ENCODE results near the gene SBSN.

The SBSN gene

DNA sequence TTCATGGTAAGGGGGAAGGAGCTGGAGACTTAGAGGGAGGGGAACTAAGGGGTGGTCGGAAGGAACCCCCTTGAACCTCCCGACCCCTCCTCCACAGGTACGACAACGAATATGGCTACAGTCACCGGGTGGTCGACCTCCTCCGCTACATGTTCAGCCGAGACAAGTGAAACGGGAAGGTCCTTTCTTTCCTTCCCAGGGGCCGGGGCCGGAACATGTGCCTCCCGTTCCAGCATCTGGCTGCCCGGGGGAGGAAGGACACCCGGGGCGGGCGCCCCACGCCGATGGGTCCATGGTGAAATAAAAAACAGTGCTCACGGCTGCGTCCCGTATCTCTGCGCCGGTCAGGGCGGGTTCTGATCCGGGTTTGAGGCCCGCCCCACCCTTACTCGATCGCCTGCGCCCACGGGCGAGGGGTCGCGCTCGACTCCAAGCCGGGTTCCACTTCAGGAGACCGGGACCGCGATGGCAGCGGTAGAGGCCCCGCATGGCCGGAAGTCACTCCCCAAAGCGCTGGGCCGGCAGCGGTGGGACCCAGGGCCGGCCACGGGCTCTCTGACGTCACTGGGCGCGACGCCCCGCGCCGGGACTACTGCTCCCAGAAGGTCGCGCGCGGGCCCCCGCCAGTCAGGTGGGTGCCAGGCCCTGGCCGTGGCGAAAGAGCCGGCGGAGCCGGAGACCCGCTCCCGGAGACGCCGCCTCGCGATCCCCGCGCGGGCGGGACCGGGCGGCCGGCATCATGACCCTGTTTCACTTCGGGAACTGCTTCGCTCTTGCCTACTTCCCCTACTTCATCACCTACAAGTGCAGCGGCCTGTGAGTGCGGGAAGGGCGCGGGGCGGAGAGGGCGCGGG, 17.1 kb upstream of the SBSN start, which contains the start of gene TMEM147:
Gene TMEM147 (plus strand): TSS at position 626 of the 854 bp plus-strand sequence. CDS start 114 bp downstream, at position 740.
- H3K27me3 ChIP-seq (ENCODE audit: insufficient read depth, low read depth, severe bottlenecking): no peaks in the 10 kb centered on the region
- peak within 1 kb of the TSS; percentile 88 for H3K4me3 ChIP-seq (ENCODE audit: low read depth, low read length)
- H3K36me3 ChIP-seq: peaks cover 6% of the 10 kb centered on the region; the same call in 1 of the 2 replicates
- H3K9me3 ChIP-seq (ENCODE audit: severe bottlenecking): no peaks in the 10 kb centered on the region
- peak within 1 kb of the TSS; percentile 74 for H3K27ac ChIP-seq
- DNase-seq: peak; percentile 91
- TF ChIP-seq, protein P1, sequence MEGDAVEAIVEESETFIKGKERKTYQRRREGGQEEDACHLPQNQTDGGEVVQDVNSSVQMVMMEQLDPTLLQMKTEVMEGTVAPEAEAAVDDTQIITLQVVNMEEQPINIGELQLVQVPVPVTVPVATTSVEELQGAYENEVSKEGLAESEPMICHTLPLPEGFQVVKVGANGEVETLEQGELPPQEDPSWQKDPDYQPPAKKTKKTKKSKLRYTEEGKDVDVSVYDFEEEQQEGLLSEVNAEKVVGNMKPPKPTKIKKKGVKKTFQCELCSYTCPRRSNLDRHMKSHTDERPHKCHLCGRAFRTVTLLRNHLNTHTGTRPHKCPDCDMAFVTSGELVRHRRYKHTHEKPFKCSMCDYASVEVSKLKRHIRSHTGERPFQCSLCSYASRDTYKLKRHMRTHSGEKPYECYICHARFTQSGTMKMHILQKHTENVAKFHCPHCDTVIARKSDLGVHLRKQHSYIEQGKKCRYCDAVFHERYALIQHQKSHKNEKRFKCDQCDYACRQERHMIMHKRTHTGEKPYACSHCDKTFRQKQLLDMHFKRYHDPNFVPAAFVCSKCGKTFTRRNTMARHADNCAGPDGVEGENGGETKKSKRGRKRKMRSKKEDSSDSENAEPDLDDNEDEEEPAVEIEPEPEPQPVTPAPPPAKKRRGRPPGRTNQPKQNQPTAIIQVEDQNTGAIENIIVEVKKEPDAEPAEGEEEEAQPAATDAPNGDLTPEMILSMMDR (IDR thresholded peaks at IDR 0.05; ENCODE audit: low read depth, low read length): no peak

GRCh38 chr19:35544110-35544802, 16.1 kb upstream of the SBSN start:
- Histone ChIP-seq H3K36me3 (peaks cover 6% of the 10 kb centered on the region; the same call in 1 of the 2 replicates), H3K27me3 (ENCODE audit: insufficient read depth, low read depth, severe bottlenecking) (no peaks in the 10 kb centered on the region), H3K4me3 (ENCODE audit: low read depth, low read length) (peak overlapping the region; percentile 88), H3K27ac (no peak overlapping the region), H3K9me3 (ENCODE audit: severe bottlenecking) (no peaks in the 10 kb centered on the region)
- no peak for DNase-seq
- TF ChIP-seq, protein P1 (IDR thresholded peaks at IDR 0.05; ENCODE audit: low read depth, low read length): no peak

GRCh38 chr19:35543280-35544109, 15.4 kb upstream of the SBSN start:
- no peaks in the 10 kb centered on the region for H3K9me3 ChIP-seq (ENCODE audit: severe bottlenecking)
- TF ChIP-seq, protein P1 (IDR thresholded peaks at IDR 0.05; ENCODE audit: low read depth, low read length): no peak
- H3K36me3 ChIP-seq: peaks cover 6% of the 10 kb centered on the region; the same call in 1 of the 2 replicates
- H3K27me3 ChIP-seq (ENCODE audit: insufficient read depth, low read depth, severe bottlenecking): no peaks in the 10 kb centered on the region
- H3K4me3 ChIP-seq (ENCODE audit: low read depth, low read length): no peak overlapping the region
- DNase-seq: no peak
- H3K27ac ChIP-seq: no peak overlapping the region

GRCh38 chr19:35542209-35542608, 14.1 kb upstream of the SBSN start:
- TF ChIP-seq, protein P1 (IDR thresholded peaks at IDR 0.05; ENCODE audit: low read depth, low read length): no peak
- H3K27ac ChIP-seq: no peak overlapping the region
- H3K27me3 ChIP-seq (ENCODE audit: insufficient read depth, low read depth, severe bottlenecking): no peaks in the 10 kb centered on the region
- no peak overlapping the region for H3K4me3 ChIP-seq (ENCODE audit: low read depth, low read length)
- no peak for DNase-seq
- no peaks in the 10 kb centered on the region for H3K9me3 ChIP-seq (ENCODE audit: severe bottlenecking)
- peaks cover 3% of the 10 kb centered on the region; the same call in 1 of the 2 replicates for H3K36me3 ChIP-seq

GRCh38 chr19:35540356-35540927, 12.3 kb upstream of the SBSN start:
- H3K27ac ChIP-seq: no peak overlapping the region
- DNase-seq: no peak
- no peaks in the 10 kb centered on the region for H3K9me3 ChIP-seq (ENCODE audit: severe bottlenecking)
- TF ChIP-seq, protein P1 (IDR thresholded peaks at IDR 0.05; ENCODE audit: low read depth, low read length): no peak
- H3K27me3 ChIP-seq (ENCODE audit: insufficient read depth, low read depth, severe bottlenecking): no peaks in the 10 kb centered on the region
- no peaks in the 10 kb centered on the region for H3K36me3 ChIP-seq
- H3K4me3 ChIP-seq (ENCODE audit: low read depth, low read length): no peak overlapping the region
